AG09319 (cell line): Measurements from ENCODE around the gene KRT3.
"Not testable (repeated sequence)": the region's sequence is repeated elsewhere in the genome, so short reads cannot be mapped to it uniquely, and the experiment has no call there.

Source experiments
- DNase-seq: peaks from one replicate; pipeline ENCODE4 v3.0.0-alpha.2; 2010; ENCODE audit warnings: low read depth; ENCODE audit errors: extremely low read depth
- CTCF ChIP-seq: IDR thresholded peaks from 2 replicates; pipeline ENCODE4 v1.5.1; 2011; ENCODE audit warnings: low read depth, mild to moderate bottlenecking, inconsistent platforms, low read length, moderate library complexity

Gene KRT3

GRCh38 chr12:52799505-52800211 lies 3.7 kb upstream of the KRT3 start:
- DNase-seq, result no peak

DNA sequence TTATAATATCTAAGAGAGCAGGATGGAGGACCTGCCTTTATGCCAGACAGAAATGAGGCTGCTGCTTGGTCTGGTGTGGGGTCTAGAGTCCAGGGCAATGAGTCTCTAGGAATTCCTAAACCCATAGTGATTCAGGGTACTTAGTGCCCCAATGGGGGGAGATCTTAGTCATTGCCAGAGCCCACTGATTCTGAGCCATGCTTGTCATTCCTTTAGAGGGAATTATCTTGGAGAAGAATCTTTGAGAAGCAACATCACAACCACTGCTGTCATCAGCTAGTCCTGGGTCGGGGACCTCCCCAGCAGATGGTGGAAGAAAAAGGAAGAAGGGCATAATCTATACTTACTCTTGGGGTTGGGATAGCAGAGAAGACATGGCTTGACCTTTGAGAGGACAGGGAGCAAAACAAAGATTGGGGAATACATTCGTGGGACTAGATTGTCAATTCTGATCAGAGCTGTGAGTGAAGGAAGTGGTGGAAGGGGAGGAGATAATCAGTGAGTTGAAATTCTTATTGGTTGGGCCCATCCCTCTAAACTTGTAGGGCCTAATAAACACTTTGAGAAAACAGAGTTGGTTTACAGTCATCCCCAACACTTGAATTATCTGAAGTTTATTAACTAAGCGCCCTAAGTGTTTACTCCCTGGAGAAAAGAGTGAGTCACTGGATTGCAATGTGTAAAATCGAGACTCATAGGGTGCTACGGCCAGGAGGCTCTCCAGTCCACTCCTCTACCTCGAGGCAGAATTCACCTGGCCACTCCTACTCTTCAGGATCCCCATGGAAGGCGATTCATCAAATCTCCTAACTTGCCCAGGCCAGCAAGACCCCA lies 3.0 kb upstream of the KRT3 start:
- no peak for TF ChIP-seq CTCF

More at GRCh38 chr12:52799505-52800211, 3.7 kb upstream of the KRT3 start:
- TF ChIP-seq CTCF, result no peak

GRCh38 chr12:52798003-52798670 lies 2.2 kb upstream of the KRT3 start:
- no peak for DNase-seq
- TF ChIP-seq CTCF, result no peak

More for the DNA sequence above, 3.0 kb upstream of the KRT3 start:
- no peak for DNase-seq

- no peak for DNase-seq
- TF ChIP-seq CTCF, result no peak
Measured at GRCh38 chr12:52797529-52797894, 1.6 kb upstream of the KRT3 start.

- TF ChIP-seq CTCF, result no peak
- no peak for DNase-seq
Measured at GRCh38 chr12:52796839-52797528, 1.1 kb upstream of the KRT3 start.

DNA sequence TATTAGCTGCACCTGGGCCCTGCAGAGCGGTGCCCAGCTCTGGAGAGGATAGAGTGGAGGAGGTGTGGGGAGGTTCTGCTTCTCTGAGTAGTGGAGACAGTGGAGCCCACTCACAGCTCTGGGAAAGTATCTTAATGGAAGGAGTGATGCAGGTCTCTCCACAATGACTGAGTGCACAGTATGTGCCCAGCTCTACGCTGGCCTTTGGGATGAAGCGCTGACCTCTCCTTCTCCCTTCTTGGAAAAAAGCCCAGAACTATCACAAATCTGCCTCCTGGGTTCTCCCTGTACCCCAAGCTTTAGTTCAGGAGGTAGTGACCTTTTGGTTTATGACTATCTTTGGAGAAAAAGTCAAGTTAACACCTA lies 495 bp upstream of the KRT3 start:
- no peak for TF ChIP-seq CTCF

GRCh38 chr12:52795332-52795674 lies 614 bp downstream of the KRT3 start:
- not testable (repeated sequence) for DNase-seq

More for the DNA sequence above, 495 bp upstream of the KRT3 start:
- DNase-seq, result no peak
